GM11168 (cell line): ENCODE data around the gene FCRLA.
"Not testable (repeated sequence)": the region's sequence is repeated elsewhere in the genome, so short reads cannot be mapped to it uniquely, and the experiment has no call there.

ENCODE experiments used
- in situ Hi-C: fragments of 300-500 bp; cut with MboI; formaldehyde crosslinking; loops from one replicate; pipeline ENCODE4 v1.12.0; 2022; ENCODE audit warnings: low sequenced_read_pairs; ENCODE audit not compliant: unreplicated experiment

FCRLA gene

GRCh38 chr1:161702250-161702649 lies 4.8 kb upstream of the FCRLA start:
- in situ Hi-C loops = no loop called here

- in situ Hi-C loops = no loop called here
These were observed 1.5 kb upstream of the FCRLA start for GRCh38 chr1:161705537-161705936.

GRCh38 chr1:161706113-161706481 lies 932 bp upstream of the FCRLA start:
- in situ Hi-C loops = no loop called here

- in situ Hi-C loops = no loop called here
These were observed 474 bp downstream of the FCRLA start for GRCh38 chr1:161707503-161707902.

- in situ Hi-C loops = no loop called here
These were observed 2.3 kb downstream of the FCRLA start for GRCh38 chr1:161709373-161709772.

- in situ Hi-C loops = no loop called here
These were observed 3.5 kb downstream of the FCRLA start for GRCh38 chr1:161710560-161710959.

GRCh38 chr1:161718559-161719324 lies 11.7 kb downstream of the FCRLA start:
- in situ Hi-C loops = no loop called here

- in situ Hi-C loops = no loop called here
These were observed 12.2 kb downstream of the FCRLA start for GRCh38 chr1:161719325-161719611.

GRCh38 chr1:161720422-161720821 lies 13.4 kb downstream of the FCRLA start:
- in situ Hi-C loops = no loop called here

GRCh38 chr1:161720956-161721737 lies 14.1 kb downstream of the FCRLA start, which contains the start of gene FCRLB:
Gene FCRLB (plus strand): TSS chr1:161721544. CDS start chr1:161722673, 1,129 bp downstream.
- in situ Hi-C loops = no loop called here

- in situ Hi-C loops = no loop called here
These were observed 14.8 kb downstream of the FCRLA start for GRCh38 chr1:161721738-161722343.

- in situ Hi-C loops = no loop called here
These were observed 15.4 kb downstream of the FCRLA start for GRCh38 chr1:161722406-161722805.

GRCh38 chr1:161723459-161724141 lies 16.6 kb downstream of the FCRLA start:
- in situ Hi-C loops = no loop called here

GRCh38 chr1:161725258-161725907 lies 18.4 kb downstream of the FCRLA start:
- in situ Hi-C loops = not testable (repeated sequence)

- in situ Hi-C loops = no loop called here
These were observed 19.0 kb downstream of the FCRLA start for GRCh38 chr1:161725908-161726472.

- in situ Hi-C loops = no loop called here
These were observed 19.6 kb downstream of the FCRLA start for GRCh38 chr1:161726473-161727255.

- in situ Hi-C loops = no loop called here
These were observed 20.4 kb downstream of the FCRLA start for GRCh38 chr1:161727256-161727924.

GRCh38 chr1:161728376-161729226 lies 21.6 kb downstream of the FCRLA start:
- in situ Hi-C loops = no loop called here
